COLO829 (cell line): ENCODE measurements around the gene ARCN1.

ENCODE experiments used
- DNase-seq: peaks from one replicate; pipeline ENCODE4 v3.0.0; 2012; ENCODE audit warnings: low spot score

Gene ARCN1

DNA sequence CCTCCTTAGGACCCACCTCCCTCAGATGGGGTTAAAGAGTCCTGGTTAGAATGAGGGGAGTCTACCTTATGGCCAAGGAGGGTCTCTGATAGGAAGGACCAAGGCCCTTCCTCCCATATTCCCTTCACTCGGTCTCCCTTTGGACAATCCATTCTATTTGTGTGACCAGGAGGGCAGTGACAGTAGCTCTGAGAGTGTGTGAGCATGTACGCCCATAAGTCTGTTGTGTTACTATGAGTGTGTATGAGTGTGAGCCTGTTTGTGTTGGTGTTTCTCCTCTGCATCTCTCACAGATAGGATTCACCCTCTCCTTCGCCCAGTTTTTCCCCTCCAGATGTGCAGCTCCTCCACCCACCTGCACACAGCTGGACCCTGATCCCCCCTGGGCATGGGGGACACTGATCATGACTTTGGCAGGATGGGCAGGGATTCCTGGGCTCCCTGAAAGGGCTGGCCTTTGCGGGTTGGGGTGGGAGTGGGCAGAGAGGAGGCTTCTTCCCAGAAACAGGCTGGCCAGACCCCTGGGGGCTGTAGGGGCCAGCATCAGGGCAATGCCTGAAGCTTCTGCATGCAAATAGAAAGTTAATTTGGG lies 49.7 kb downstream of the ARCN1 start:
- no peak for DNase-seq

DNA sequence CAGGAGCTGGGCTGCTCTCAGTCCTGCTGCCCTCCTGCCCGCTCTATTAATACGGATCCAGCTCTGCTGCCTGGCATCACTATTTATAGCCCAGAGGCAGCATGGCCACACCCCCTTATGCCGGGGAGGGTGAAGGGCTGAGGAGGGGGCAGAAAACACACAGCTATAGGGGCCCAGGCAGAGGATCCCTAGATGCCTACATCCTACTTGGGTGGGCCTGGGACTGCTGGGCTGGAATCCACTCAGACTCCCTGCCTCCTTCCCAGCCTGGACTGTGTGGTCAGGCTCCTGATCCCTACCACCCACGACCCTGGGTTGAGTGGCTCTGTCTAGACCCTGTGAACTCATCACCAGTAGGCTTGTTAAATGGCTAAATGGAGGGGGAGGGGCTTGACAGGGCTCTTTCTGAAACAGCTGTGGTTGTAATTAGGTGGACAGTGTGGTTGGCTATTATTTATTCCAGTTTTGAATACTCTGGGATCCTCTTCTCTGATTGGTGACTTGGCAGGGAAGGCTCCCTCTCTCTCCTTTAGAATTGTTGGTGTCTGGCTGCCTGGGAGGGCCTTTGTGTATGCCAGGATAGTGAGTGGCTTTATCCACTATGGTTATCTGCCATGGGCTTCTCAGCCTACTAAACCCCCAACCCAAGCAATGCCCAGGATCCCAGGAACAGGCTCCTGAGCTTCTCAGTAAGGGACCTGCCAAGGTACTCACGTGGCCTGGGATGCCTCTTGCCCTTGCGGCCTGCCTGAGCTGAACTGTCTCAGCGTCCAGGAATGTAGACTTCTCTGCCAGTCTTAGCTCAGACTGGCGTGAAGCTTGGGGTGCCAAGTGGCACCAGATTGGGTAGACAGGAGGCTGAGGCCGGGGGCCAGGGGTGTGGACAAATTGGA lies 50.4 kb downstream of the ARCN1 start:
- DNase-seq = peak; percentile 58

GRCh38 chr11:118623269-118623655 lies 51.1 kb downstream of the ARCN1 start:
- no peak for DNase-seq

- no peak for DNase-seq
Observed at GRCh38 chr11:118625036-118625690, 53.0 kb downstream of the ARCN1 start.

- no peak for DNase-seq
Observed at GRCh38 chr11:118625976-118626375, 53.8 kb downstream of the ARCN1 start.

DNA sequence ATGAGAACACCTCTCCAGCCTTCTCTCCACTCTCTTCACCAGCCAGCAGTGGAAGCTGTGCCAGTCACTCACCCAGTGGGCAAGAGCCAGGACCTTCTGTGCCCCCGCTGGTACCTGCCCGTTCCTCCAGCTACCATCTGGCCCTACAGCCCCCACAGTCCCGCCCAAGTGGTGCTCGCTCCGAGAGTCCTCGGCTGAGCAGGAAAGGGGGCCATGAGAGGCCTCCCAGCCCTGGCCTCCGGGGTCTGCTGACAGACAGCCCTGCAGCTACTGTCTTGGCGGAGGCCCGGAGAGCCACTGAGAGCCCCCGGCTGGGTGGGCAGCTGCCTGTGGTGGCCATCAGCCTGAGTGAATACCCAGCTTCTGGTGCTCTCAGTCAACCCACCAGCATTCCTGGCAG lies 55.4 kb downstream of the ARCN1 start:
- DNase-seq = no peak

DNA sequence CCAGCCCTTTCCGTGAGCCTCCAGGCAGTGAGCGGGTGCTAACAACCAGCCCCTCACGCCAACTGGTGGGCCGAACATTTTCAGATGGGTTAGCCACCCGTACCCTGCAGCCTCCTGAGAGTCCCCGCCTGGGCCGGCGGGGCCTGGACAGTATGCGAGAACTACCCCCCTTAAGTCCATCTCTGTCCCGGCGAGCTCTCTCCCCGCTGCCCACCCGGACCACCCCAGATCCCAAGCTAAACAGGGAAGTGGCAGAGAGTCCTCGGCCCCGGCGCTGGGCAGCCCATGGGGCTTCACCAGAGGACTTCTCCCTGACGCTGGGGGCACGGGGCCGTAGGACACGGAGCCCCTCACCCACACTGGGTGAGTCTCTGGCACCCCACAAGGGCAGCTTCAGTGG lies 55.8 kb downstream of the ARCN1 start:
- DNase-seq = no peak

DNA sequence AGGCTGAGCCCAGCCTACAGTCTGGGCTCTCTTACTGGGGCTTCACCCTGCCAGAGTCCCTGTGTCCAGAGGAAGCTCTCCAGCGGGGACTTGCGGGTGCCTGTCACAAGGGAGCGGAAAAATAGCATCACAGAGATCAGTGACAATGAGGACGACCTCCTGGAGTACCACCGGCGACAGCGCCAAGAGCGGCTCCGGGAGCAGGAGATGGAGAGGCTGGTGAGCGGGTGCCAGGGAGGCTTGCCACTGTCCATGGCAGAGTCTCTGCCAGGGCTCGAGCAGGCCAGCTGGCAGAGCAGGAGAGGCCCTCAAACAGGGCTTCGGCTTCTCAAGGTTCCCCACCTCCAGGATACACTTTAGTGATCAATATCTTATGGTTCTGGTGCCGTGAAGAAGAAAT lies 56.2 kb downstream of the ARCN1 start:
- no peak for DNase-seq

DNA sequence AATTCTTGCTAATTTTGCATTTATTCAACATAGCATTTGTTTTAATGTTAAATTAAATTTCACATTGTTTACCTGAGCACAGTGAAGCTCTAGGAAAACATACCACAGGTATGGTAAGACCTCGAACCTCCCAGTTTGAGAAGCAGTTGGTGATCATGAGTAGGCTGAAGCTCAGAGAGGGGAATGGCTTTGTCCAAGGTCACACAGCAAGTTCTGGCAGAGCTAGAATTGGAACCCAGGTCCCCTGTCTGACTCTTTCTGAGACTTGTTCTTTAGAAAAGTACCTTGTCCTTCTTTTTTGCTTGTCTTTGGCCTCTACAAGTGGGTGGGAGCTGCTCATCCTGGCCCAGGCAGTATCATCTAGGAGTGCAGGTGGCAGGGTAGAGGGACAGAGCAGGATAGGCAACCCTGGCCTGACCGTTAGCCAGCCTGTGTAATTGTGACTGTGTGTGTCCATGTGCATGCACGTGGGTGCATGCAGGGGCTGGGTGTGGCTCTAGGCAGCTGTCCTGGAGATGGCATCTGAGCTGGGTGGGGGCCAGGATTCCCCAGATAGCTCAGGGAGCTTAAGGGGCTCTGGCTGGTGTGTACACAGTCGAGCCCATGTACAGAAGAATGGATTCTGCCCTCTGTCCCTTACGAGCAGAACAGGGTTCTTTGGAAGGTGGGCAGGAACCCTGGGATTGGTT lies 56.8 kb downstream of the ARCN1 start:
- DNase-seq = no peak

DNA sequence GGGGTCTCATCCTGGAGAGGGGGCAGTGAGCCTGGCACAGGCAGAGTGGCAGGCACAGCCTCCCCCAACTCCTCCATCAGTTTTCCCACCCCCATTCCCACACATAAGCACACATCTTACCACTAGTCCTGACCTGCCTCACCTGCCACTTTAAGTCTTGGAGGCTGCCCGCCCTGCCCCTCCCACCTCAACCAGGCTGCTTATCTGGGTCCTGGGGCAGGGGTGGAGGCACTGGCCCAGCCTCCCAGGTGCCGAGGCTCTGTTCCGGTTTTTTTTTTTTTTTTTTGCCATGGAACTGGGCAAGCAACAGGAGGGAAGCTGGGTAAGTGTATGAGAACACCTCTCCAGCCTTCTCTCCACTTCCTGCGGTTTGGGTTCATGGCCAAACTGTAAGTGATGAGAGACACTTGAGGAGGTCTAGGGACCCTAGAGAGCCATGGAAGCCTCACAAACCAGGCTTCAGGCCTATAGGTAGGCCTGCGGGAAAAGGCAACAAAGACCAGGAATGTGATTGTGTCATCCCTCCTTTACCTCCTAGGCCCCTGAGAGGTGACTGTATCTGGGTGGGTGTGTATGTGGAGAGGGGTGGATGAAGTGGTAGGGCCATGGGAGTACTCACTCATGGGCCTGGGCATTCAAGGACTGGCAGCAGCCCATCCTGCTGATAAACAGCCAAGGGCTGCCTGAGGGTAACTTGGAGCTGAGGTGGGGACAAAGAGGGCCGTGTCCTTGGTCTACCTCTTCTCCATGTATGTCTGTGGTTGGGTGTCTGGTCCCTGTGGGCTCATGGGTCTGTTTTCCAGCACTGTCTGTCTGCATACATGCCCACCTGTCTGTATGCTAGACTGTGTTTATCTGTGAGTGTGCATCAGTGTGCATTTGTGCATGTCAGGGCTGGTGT lies 57.8 kb downstream of the ARCN1 start:
- DNase-seq = no peak

GRCh38 chr11:118631142-118631909 lies 59.1 kb downstream of the ARCN1 start:
- DNase-seq = no peak

DNA sequence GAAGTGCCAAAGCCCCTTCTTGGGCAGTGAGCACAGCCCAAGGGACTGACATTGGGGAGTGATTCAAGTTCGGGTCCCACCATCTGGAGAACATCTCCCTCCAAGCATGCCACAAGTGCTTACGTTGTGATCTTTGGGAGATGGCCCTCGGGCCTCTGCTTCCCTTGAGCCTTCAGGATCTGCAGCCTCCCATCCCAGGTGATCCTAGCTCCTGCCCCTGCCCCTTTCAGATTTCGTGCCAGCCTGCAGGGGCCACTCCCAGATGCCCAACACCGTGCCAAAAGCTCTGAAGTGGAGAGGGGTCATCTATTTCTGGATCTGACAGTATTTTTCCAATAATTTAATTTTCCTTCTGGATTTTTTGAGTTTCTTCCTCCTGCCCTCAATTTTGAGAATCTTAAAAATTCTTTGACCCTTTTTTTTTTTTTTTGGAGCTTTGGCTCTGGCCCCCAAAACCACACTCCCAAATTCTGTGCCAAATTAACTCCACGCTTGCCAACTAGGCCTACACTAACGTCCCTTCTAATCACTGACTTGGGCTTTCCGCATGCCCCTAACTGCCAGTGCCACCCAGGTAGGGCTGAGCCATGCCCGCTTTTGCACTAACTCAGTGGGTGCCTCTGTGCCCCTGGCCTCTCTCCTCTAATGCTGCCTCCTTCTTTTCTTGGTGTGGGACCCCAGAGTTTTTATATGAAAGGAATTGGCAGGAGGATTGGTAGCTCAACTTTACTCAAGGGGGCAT lies 60.5 kb downstream of the ARCN1 start:
- no peak for DNase-seq

DNA sequence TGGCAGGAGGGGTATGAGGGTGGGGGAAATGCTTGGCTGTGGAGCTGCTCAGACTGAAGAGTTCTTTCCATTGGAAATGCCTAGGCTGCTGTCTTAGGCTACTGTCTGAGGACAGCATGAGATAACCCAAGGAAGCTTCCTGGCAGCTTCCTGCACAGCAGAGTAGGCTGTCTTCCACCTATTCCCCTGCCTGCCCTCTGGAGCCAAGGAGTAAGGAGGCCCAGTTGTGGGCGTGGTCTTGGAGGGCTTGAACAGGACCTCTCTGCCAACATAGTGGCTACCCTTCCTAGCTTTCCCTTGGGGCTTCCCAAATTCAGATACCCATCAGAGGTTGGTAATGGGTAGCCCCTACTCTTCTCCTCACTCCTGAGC lies 61.1 kb downstream of the ARCN1 start:
- no peak for DNase-seq

GRCh38 chr11:118633979-118634378 lies 61.8 kb downstream of the ARCN1 start:
- no peak for DNase-seq

DNA sequence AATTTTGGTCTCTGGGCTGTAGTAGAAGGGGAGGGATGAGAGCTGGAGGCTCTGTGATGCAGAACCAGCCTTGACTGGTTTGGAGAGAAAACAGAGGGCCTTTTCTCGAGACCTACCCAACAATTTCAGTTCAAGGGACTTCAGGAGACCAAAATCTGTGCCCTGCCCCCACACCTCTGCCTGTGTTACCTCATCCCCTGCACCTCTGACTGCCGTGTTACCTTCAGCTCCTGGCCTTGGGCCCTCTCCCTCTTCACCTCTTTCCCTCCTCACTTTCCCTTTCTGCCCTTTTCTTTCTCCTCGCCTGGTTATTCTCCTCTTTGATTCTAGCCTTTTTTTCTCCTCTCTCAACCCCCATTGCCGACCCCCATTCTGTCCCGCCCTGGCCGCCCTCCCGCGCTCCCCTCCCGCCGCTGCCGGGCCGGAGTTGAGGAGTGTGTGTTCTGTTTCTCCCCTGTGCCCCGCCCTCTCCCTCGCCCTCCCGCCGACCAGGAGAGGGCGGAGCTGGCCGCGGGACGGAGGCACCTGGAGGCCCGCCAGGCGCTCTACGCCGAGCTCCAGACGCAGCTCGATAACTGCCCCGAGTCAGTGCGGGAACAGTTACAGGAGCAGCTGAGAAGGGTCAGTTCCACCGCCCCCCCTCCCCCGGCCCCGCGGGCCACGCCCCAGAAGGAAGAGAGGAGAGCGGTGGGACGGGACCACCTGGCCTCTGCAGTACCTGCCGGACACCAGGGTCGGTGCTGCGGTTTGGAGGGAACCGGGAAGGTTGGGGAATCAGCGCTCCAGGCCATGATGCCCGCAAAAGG lies 62.4 kb downstream of the ARCN1 start:
- no peak for DNase-seq

- DNase-seq = no peak
Observed at GRCh38 chr11:118635237-118635591, 63.0 kb downstream of the ARCN1 start.

DNA sequence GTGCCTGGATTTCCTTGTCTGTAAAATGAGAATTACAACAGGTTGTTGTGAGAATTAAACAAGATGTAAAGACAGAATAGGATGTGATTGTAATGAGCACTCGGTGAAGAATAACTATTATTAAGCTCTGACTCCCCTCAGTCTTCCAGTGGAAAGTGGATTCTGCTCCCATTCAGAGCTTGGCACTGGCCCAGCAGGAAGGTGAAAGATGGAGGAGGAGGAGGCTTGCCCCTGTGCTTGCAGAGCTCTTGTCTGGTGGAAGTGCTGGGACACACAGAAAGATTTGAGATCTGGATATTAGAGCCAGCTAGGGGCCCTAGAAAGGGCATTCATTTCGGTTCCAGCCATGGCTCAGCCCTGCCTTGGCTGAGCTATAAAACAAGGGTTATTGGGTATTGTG lies 63.4 kb downstream of the ARCN1 start:
- no peak for DNase-seq

DNA sequence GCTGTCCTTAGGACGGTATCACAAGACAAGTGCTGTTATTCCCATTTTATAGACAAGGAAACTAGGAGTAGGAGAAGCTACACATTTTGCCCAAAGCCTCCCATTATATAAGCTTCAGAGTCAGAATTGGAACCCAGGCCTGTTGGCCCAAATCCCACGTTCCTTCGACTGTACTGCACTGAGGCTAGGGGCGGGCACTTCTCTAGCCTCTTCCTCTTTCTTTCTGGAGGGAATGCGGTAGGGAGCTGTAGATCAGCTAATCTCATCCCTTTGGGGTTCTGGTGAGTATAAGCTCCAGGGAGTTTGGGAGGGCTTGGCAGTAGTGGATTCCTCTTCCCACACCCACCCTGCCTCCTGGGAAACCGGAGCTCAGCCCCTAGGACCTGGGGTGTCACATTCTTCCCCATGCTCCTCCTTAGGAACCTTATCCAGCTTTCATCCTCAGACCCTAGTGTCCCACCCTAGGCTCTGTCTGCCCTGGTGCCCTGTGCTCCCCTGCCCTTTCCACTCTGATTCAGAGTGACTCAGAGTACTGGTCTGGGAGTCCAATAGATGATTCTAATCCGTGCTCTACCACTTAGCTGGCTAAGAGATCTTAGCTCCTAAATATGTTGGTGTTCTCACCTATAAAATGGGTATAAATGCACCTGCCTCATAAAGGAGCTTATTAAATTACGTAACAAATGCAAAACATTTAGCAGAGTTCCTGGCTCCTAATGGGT lies 64.5 kb downstream of the ARCN1 start:
- DNase-seq = no peak

DNA sequence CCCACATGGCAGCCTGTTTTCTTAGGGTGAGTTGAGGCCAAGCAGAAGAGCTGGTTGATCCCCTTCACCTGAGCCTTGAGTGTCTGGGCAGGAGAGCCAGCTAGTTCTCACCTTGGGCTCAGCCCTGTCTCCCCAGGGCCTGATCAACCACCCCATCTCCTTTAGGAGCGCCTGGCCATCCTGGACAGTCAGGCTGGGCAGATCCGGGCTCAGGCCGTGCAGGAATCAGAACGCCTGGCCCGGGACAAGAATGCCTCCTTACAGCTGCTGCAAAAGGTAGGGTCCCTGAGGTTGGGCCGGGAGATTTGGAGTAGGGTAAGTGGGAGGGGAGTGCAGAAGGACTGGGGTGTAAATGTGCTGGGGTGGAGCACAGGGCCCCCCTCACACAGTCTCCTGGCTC lies 66.5 kb downstream of the ARCN1 start:
- no peak for DNase-seq
